Panc1 (cell line): Measurements from ENCODE around the gene FGF14. TPM values are rescaled to one million over a fixed set of nuclear protein-coding genes. Genes with fewer than 3 reads are reported as not detected.

Experiments used
- ATAC-seq: fragments of 200-7000 bp; cut with Tn5 transposase; 2 replicates; pipeline ENCODE4 v1.9.1; 2020; ENCODE audit warnings: mild to moderate bottlenecking, moderate library complexity
- BruUV-seq: library from RNA; stranded (reverse); fragments of 400-500 nt; replicated peaks from 2 replicates; lab custom pipeline; 2021; lab: Mats Ljungman, UMichigan
- CTCF ChIA-PET: fragments of 300-600 bp; sonication (Branson Sonifier 250); formaldehyde crosslinking; loops from one replicate; lab custom pipeline; 2022; ENCODE audit warnings: antibody characterized with exemption; lab: Charles Lee
- POLR2A ChIA-PET: fragments of 300-600 bp; sonication (Branson Sonifier 250); formaldehyde crosslinking; loops from one replicate; lab custom pipeline; 2022; ENCODE audit warnings: antibody characterized with exemption; lab: Charles Lee
- DNase-seq: peaks from one replicate; pipeline ENCODE4 v3.0.0-alpha.2; 2010; ENCODE audit warnings: low read depth, low spot score
- H3K27ac ChIP-seq: 2 replicates; pipeline ENCODE4 v1.5.1; 2011; ENCODE audit warnings: mild to moderate bottlenecking, low read length, inconsistent platforms
- H3K27me3 ChIP-seq: fragments of 200-500 bp; sonication (Bioruptor generic); 2 replicates; pipeline ENCODE4 v1.6.0; 2014; ENCODE audit warnings: low read length, inconsistent platforms; ENCODE audit not compliant: control insufficient read depth, insufficient read depth
- H3K36me3 ChIP-seq: fragments of 200-500 bp; sonication (Bioruptor generic); 2 replicates; pipeline ENCODE4 v1.5.1; 2014; ENCODE audit warnings: inconsistent platforms, mild to moderate bottlenecking, low read length, moderate library complexity; ENCODE audit not compliant: control insufficient read depth, insufficient read depth
- H3K4me1 ChIP-seq: 2 replicates; pipeline ENCODE4 v1.5.1; 2011; ENCODE audit warnings: inconsistent platforms, mild to moderate bottlenecking, low read length, moderate library complexity; ENCODE audit not compliant: control insufficient read depth, insufficient read depth
- H3K4me3 ChIP-seq, 2 experiments: 2 replicates each; pipeline ENCODE4 v1.5.1; 2011 to 2012; ENCODE audit warnings: low read depth in 2 of 2, low read length in 2 of 2, mild to moderate bottlenecking in 2 of 2, inconsistent platforms in 1 of 2, moderate library complexity in 1 of 2
- H3K9me3 ChIP-seq: fragments of 200-500 bp; sonication (Bioruptor generic); 2 replicates; pipeline ENCODE4 v1.5.1; 2014; ENCODE audit warnings: low read depth, mild to moderate bottlenecking, inconsistent platforms, low read length, moderate library complexity; ENCODE audit not compliant: control insufficient read depth, insufficient read depth
- POLR2AphosphoS5 ChIP-seq: IDR thresholded peaks from 2 replicates; pipeline ENCODE4 v1.6.1; 2012; ENCODE audit warnings: mild to moderate bottlenecking, low read depth, low read length, moderate library complexity
- SIN3A ChIP-seq: IDR thresholded peaks from 2 replicates; pipeline ENCODE4 v1.6.1; 2012; ENCODE audit warnings: low read depth, mild to moderate bottlenecking, low read length, moderate library complexity, borderline replicate concordance; ENCODE audit not compliant: insufficient read depth
- TCF7L2 ChIP-seq: IDR thresholded peaks from 2 replicates; pipeline ENCODE4 v1.6.1; 2011; ENCODE audit warnings: mild to moderate bottlenecking, low read depth, low read length, inconsistent platforms
- in situ Hi-C: cut with HindIII; loops from 2 replicates; pipeline ENCODE4 v1.10.0; 2016; ENCODE audit warnings: low sequenced_read_pairs, low pct_unique_long_range_greater_than_20kb
- intact Hi-C: fragments of 100-400 bp; cut with micrococcal nuclease; formaldehyde crosslinking; loops from one replicate; pipeline ENCODE4 v1.10.0; 2022; ENCODE audit not compliant: unreplicated experiment
- total RNA-seq: library from RNA; stranded (reverse); gene quantifications from one replicate; pipeline ENCODE4 v1.2.1, GENCODE V29; 2021; ENCODE audit not compliant: unreplicated experiment
- TF ChIP-seq, protein P1 (sequence below): fragments of 450-650 bp; IDR thresholded peaks from 2 replicates; pipeline ENCODE4 v1.5.1; 2017; ENCODE audit warnings: mild to moderate bottlenecking
- TF ChIP-seq, protein P2 (sequence below), 2 experiments: IDR thresholded peaks; 2 replicates each; pipeline ENCODE4 v1.6.1; 2011 to 2012; ENCODE audit warnings: low read depth in 2 of 2, control low read depth in 1 of 2, low read length in 1 of 2, mild to moderate bottlenecking in 1 of 2, moderate library complexity in 1 of 2; ENCODE audit not compliant: insufficient read depth in 1 of 2

FGF14 gene
- total RNA-seq, 1 experiment from 2014 or later, result 0.03 TPM

DNA sequence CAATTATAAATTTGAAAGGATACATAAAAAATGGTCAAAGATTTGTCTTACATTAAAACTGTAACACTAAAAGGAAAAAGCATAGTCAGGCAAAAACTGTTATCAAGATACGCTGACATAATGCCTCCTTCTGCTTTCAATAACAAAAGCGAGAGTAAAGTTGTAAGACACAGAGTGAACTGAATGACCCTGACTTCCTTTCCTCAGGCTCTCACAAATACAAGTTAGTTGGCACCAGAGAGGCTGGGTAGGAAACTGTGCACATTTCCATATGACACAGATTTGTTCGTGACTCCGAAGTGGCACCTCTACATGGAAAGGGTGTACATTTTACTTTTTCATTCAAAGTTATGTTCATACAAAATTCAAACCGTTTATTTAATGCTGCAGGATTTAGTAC is 15.4 kb downstream of the FGF14 start:
- TF ChIP-seq, protein P1, sequence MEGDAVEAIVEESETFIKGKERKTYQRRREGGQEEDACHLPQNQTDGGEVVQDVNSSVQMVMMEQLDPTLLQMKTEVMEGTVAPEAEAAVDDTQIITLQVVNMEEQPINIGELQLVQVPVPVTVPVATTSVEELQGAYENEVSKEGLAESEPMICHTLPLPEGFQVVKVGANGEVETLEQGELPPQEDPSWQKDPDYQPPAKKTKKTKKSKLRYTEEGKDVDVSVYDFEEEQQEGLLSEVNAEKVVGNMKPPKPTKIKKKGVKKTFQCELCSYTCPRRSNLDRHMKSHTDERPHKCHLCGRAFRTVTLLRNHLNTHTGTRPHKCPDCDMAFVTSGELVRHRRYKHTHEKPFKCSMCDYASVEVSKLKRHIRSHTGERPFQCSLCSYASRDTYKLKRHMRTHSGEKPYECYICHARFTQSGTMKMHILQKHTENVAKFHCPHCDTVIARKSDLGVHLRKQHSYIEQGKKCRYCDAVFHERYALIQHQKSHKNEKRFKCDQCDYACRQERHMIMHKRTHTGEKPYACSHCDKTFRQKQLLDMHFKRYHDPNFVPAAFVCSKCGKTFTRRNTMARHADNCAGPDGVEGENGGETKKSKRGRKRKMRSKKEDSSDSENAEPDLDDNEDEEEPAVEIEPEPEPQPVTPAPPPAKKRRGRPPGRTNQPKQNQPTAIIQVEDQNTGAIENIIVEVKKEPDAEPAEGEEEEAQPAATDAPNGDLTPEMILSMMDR, result no peak
- TF ChIP-seq TCF7L2, result no peak
- TF ChIP-seq, protein P2, sequence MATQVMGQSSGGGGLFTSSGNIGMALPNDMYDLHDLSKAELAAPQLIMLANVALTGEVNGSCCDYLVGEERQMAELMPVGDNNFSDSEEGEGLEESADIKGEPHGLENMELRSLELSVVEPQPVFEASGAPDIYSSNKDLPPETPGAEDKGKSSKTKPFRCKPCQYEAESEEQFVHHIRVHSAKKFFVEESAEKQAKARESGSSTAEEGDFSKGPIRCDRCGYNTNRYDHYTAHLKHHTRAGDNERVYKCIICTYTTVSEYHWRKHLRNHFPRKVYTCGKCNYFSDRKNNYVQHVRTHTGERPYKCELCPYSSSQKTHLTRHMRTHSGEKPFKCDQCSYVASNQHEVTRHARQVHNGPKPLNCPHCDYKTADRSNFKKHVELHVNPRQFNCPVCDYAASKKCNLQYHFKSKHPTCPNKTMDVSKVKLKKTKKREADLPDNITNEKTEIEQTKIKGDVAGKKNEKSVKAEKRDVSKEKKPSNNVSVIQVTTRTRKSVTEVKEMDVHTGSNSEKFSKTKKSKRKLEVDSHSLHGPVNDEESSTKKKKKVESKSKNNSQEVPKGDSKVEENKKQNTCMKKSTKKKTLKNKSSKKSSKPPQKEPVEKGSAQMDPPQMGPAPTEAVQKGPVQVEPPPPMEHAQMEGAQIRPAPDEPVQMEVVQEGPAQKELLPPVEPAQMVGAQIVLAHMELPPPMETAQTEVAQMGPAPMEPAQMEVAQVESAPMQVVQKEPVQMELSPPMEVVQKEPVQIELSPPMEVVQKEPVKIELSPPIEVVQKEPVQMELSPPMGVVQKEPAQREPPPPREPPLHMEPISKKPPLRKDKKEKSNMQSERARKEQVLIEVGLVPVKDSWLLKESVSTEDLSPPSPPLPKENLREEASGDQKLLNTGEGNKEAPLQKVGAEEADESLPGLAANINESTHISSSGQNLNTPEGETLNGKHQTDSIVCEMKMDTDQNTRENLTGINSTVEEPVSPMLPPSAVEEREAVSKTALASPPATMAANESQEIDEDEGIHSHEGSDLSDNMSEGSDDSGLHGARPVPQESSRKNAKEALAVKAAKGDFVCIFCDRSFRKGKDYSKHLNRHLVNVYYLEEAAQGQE (IDR thresholded peaks at IDR 0.05; ENCODE audit: insufficient read depth in 1 of 2, low read depth in 2 of 2, low read length in 1 of 2), result no peak
- POLR2A ChIA-PET, result no interaction called here
- DNase-seq, result no peak
- BruUV-seq, result no TSS peak
- CTCF ChIA-PET, result no interaction called here
- no peaks in the 10 kb centered on the region for H3K4me1 ChIP-seq
- H3K9me3 ChIP-seq, result no peaks in the 10 kb centered on the region
- no peaks in the 10 kb centered on the region for H3K27me3 ChIP-seq
- no peak overlapping the region for H3K27ac ChIP-seq
- intact Hi-C loops (no loop called here), in situ Hi-C loops (no loop called here)
- H3K36me3 ChIP-seq, result no peaks in the 10 kb centered on the region
- H3K4me3 ChIP-seq, result no peak overlapping the region
- no peak for ATAC-seq

DNA sequence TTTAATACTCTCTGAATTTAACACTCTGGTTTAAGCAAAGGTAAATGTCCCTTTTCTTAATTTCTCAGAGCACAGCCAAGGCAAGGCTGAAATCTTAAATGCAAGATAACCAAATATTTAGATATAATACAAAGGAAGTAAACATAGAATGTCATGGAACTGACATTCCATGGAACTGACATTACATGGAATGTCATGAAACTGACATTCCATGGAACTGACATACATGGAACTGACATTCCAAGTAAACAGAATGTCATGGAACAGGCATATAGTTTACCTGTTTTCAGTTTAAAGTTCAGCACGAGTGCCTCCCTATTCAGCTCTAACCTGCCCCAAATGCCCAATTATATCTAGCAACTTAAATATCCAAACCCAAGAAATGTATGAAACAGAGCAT is 21.8 kb downstream of the FGF14 start:
- intact Hi-C loops, result no loop called here
- no peaks in the 10 kb centered on the region for H3K27me3 ChIP-seq
- DNase-seq (no peak), ATAC-seq (no peak)
- in situ Hi-C loops, result no loop called here
- no peak for TF ChIP-seq POLR2AphosphoS5
- TF ChIP-seq TCF7L2, result no peak
- TF ChIP-seq SIN3A, result no peak
- TF ChIP-seq, protein P2 (IDR thresholded peaks at IDR 0.05; ENCODE audit: insufficient read depth in 1 of 2, low read depth in 2 of 2, low read length in 1 of 2), result no peak
- TF ChIP-seq, protein P1, result no peak
- no TSS peak for BruUV-seq
- H3K36me3 ChIP-seq, result no peaks in the 10 kb centered on the region
- no peaks in the 10 kb centered on the region for H3K9me3 ChIP-seq
- no peak overlapping the region for H3K4me3 ChIP-seq
- H3K27ac ChIP-seq, result no peak overlapping the region
- ChIA-PET POLR2A (no interaction called here), CTCF (no interaction called here)
- no peaks in the 10 kb centered on the region for H3K4me1 ChIP-seq
